ENCODE data around the gene UCP2. TPM values are rescaled to one million over a fixed set of nuclear protein-coding genes. Genes with fewer than 3 reads are reported as not detected.

UCP2 gene
- total RNA-seq, 4 donors from 2014 or later: 16.8 to 284 (median 56.7) TPM

- intact Hi-C loops (cut with DNase I; ENCODE audit: low total_unique reads): loop anchor here (5.0 kb wide), 1 partner anchor 191 kb away; the partner anchor contains the start of genes C2CD3 and PPME1
- no peaks in the 10 kb centered on the region for H3K27me3 ChIP-seq
- H3K27ac ChIP-seq: peak overlapping the region; percentile 93 to 99 (median 95)
- TF ChIP-seq POLR2A (IDR thresholded peaks at IDR 0.05): no peak
- TF ChIP-seq, protein P1, sequence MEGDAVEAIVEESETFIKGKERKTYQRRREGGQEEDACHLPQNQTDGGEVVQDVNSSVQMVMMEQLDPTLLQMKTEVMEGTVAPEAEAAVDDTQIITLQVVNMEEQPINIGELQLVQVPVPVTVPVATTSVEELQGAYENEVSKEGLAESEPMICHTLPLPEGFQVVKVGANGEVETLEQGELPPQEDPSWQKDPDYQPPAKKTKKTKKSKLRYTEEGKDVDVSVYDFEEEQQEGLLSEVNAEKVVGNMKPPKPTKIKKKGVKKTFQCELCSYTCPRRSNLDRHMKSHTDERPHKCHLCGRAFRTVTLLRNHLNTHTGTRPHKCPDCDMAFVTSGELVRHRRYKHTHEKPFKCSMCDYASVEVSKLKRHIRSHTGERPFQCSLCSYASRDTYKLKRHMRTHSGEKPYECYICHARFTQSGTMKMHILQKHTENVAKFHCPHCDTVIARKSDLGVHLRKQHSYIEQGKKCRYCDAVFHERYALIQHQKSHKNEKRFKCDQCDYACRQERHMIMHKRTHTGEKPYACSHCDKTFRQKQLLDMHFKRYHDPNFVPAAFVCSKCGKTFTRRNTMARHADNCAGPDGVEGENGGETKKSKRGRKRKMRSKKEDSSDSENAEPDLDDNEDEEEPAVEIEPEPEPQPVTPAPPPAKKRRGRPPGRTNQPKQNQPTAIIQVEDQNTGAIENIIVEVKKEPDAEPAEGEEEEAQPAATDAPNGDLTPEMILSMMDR (IDR thresholded peaks at IDR 0.05 in 4 of 5, conservative IDR thresholded peaks at IDR 0.05 in 1 of 5): no peak
- no peak for ATAC-seq
- no peaks in the 10 kb centered on the region for H3K9me3 ChIP-seq
- DNase-seq: no peak
- H3K4me3 ChIP-seq: peak overlapping the region in 3 of 4 donors; percentile 66 to 88 (median 78)
- H3K4me1 ChIP-seq: peaks cover 12 to 36% of the 10 kb centered on the region in 2 donors
- in situ Hi-C loops (cut with MboI; ENCODE audit: low sequenced_read_pairs in 4 of 4): no loop called here
- peaks cover 0 to 38% of the 10 kb centered on the region in 2 donors for H3K36me3 ChIP-seq
Observed at GRCh38 chr11:73981051-73981805, 1.4 kb downstream of the UCP2 start.

DNA sequence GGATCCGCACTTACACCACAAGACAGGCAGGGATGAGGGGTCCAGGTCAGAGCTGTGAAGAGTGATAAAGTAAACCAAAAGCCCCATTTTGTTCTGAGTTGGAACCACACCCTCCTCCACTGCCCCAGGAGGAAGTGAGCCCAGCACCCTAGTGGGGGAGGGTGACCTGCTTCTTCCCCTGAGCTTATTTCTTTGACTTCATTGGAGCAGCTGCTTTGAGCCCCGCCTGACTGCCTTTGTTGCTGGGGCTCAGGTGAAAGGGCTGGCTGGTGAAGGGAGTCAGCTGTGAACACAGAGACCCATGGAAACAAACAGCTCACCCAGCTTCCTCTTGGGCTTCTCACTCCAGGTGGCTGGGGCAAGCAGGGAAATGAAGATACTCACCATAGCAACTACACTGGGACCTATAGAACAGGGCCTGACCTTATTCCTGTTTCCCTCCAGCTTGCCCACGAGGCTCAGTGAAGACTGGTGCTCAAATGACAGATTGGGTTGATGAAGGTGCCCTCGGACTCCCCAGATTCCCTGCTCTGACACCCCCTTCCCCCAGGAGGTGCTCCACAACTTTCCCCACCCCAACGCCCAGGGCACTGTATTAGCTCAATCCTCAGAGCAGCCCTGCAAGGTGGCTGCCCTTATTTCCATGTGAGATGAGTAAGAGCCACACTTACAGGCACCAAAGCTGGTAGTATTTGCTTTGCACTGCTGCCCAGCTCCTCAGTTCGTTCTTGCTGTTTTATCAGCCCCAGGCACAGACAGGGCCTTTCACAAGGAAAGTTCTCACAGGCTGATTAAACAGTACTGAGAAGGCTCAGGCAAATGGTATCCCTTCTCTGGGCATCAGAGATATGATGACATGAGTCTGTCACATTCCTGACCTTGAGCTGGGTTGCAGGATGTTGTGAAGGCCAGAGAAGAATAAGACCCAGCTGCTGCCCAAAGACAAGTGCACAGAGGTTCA lies 2.4 kb downstream of the UCP2 start:
- no peaks in the 10 kb centered on the region for H3K9me3 ChIP-seq
- peak in 1 of 2 donors; percentile 48 for DNase-seq
- peaks cover 0 to 47% of the 10 kb centered on the region in 2 donors for H3K36me3 ChIP-seq
- intact Hi-C loops (cut with DNase I; ENCODE audit: low total_unique reads) (loop anchor here (5.0 kb wide), 1 partner anchor 192 kb away; the partner anchor contains the start of genes C2CD3 and PPME1), in situ Hi-C loops (cut with MboI; ENCODE audit: low sequenced_read_pairs in 4 of 4) (no loop called here)
- no peaks in the 10 kb centered on the region for H3K27me3 ChIP-seq
- TF ChIP-seq, protein P1 (IDR thresholded peaks at IDR 0.05 in 4 of 5, conservative IDR thresholded peaks at IDR 0.05 in 1 of 5): no peak
- H3K4me1 ChIP-seq: peaks cover 12 to 36% of the 10 kb centered on the region in 2 donors
- H3K27ac ChIP-seq: peak overlapping the region; percentile 27 to 99 (median 95)
- ATAC-seq: no peak
- peak overlapping the region in 2 of 4 donors; percentile 66 to 78 for H3K4me3 ChIP-seq

DNA sequence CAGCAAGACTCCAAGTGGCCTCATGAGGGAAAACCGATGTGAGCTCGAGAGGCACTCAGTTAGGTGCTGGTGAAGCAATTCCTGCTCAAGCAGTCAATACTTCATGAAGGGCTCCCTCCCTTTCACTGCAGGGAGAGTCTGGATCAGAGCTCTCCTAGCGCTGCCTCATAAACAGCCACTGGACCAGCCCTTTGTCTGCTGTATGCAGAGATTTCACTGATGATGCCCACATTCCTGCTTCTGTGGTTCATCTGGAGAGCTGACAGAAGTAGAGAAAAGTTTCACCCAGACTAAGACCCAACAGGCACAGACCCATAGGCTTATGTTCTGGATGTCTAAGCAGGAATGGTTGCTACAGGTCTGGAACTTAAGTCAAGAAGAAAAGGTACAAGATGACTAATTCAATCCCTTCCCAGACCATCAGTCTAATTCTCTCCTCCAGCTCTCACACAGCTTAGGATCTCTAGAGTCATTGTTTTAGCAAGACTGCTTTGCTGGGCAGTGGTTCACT lies 4.0 kb downstream of the UCP2 start:
- no peak overlapping the region for H3K4me3 ChIP-seq
- ATAC-seq (no peak), DNase-seq (no peak)
- in situ Hi-C loops (cut with MboI; ENCODE audit: low sequenced_read_pairs in 4 of 4): no loop called here
- intact Hi-C loops (cut with DNase I; ENCODE audit: low total_unique reads): no loop called here
- no peak overlapping the region for H3K27ac ChIP-seq
- TF ChIP-seq, protein P1 (IDR thresholded peaks at IDR 0.05 in 4 of 5, conservative IDR thresholded peaks at IDR 0.05 in 1 of 5): no peak
- no peak for TF ChIP-seq POLR2A (IDR thresholded peaks at IDR 0.05)
- H3K9me3 ChIP-seq: no peaks in the 10 kb centered on the region
- H3K4me1 ChIP-seq: peaks cover 1 to 23% of the 10 kb centered on the region in 2 donors
- no peaks in the 10 kb centered on the region for H3K27me3 ChIP-seq
- H3K36me3 ChIP-seq: peaks cover 0 to 58% of the 10 kb centered on the region in 2 donors

- ATAC-seq: no peak
- H3K9me3 ChIP-seq: no peaks in the 10 kb centered on the region
- TF ChIP-seq, protein P1 (IDR thresholded peaks at IDR 0.05 in 4 of 5, conservative IDR thresholded peaks at IDR 0.05 in 1 of 5): no peak
- TF ChIP-seq POLR2A (IDR thresholded peaks at IDR 0.05): no peak
- H3K4me1 ChIP-seq: peaks cover 0 to 22% of the 10 kb centered on the region in 2 donors
- H3K27me3 ChIP-seq: no peaks in the 10 kb centered on the region
- in situ Hi-C loops (cut with MboI; ENCODE audit: low sequenced_read_pairs in 4 of 4) (no loop called here), intact Hi-C loops (cut with DNase I; ENCODE audit: low total_unique reads) (no loop called here)
- H3K27ac ChIP-seq: peak overlapping the region in 1 of 4 donors; percentile 46
- H3K4me3 ChIP-seq: no peak overlapping the region
- DNase-seq: no peak
- peaks cover 0 to 58% of the 10 kb centered on the region in 2 donors for H3K36me3 ChIP-seq
Observed at GRCh38 chr11:73977856-73978519, 4.7 kb downstream of the UCP2 start.
